Psoas muscle (tissue), 8 donors: ENCODE data around the gene EYS. TPM values are rescaled to one million over a fixed set of nuclear protein-coding genes. Genes with fewer than 3 reads are reported as not detected.

Experiments used
- ATAC-seq, 4 donors: fragments of 200-7000 bp; cut with Tn5 transposase; one replicate each; pipeline ENCODE4 v1.9.1; 2020; ENCODE audit warnings: moderate library complexity in 3 of 4, mild to moderate bottlenecking in 2 of 4
- DNase-seq, 2 donors: peaks; one replicate each; pipeline ENCODE4 v3.0.0-alpha.2; 2020
- H3K27ac ChIP-seq: fragments of 200-600 bp; one replicate; pipeline ENCODE4 v1.8.0; 2022
- H3K27me3 ChIP-seq, 3 donors: fragments of 200-600 bp in 1 of 3; one replicate each; pipeline versions ENCODE4 v1.6.1 to v1.8.0; 2013 to 2022; ENCODE audit warnings: low read length in 2 of 3, mild to moderate bottlenecking in 2 of 3, moderate library complexity in 1 of 3; ENCODE audit not compliant: insufficient read depth in 3 of 3
- H3K36me3 ChIP-seq, 2 donors: fragments of 200-600 bp in 1 of 2; one replicate each; pipeline versions ENCODE4 v1.6.1 to v1.8.0; 2013 to 2022; ENCODE audit warnings: low read depth in 1 of 2, mild to moderate bottlenecking in 1 of 2, moderate library complexity in 1 of 2; ENCODE audit not compliant: insufficient read depth in 1 of 2
- H3K4me1 ChIP-seq: fragments of 200-600 bp; one replicate; pipeline ENCODE4 v1.8.0; 2022
- H3K4me3 ChIP-seq: fragments of 200-600 bp; one replicate; pipeline ENCODE4 v1.8.0; 2022; ENCODE audit warnings: mild to moderate bottlenecking
- H3K9me3 ChIP-seq: fragments of 200-600 bp; one replicate; pipeline ENCODE4 v1.8.0; 2022
- CTCF ChIP-seq: fragments of 200-600 bp; IDR thresholded peaks from one replicate; pipeline ENCODE4 v1.8.0; 2022; ENCODE audit warnings: antibody characterized with exemption
- WGBS, 3 donors: extraction: QIAGEN DNeasy Blood & Tissue Kit; methylation state at CpG; one replicate each; pipeline versions ENCODE4 v1.1.6 to v1.1.7; 2013; 5-methylcytosine and 5-hydroxymethylcytosine counted together
- intact Hi-C, 2 donors: fragments of 100-400 bp; cut with DNase I; formaldehyde crosslinking; loops; one replicate each; pipeline versions ENCODE4 v1.11.0 to v1.14.2; 2022
- polyA plus RNA-seq, 3 donors: library from polyadenylated mRNA; stranded (reverse); fragments of 200-250 nt; gene quantifications; one replicate each; pipeline ENCODE4 v1.2.3, GENCODE V29; 2013
- total RNA-seq, 4 donors: library from RNA; stranded (reverse); fragmentation: NEBNext Ultra II Directional in 2 of 4; extraction: Animal tissue kit (Norgen Biotek cat#: 25700) in 2 of 4; gene quantifications; one replicate each; pipeline versions ENCODE4 v1.2.1 to v1.2.4, GENCODE V29; 2021 to 2023
- donor health status: healthy with polysubstance abuse.
- donor health status: DM: no; HTN: no; CAD: no; lungs with moderate emphysema.
- donor health status: Bipolar disorder and iron deficiency.
- donor health status: healthy.
- donor health status: DM: yes; HTN: yes; CAD: no.
- donor health status: DM: no; HTN: no; CAD: no.
- donor health status: DM: no; HTN: no; CAD: no.
- donor health status: DM: yes; HTN: yes; CAD: no.

Gene EYS
- total and polyA plus RNA-seq, 7 donors = under 0.01 TPM; not detected in 6

GRCh38 chr6:64516393-64516792 lies 1190.6 kb downstream of the EYS start:
- DNase-seq = no peak
- no peak for ATAC-seq
- 70 to 73% (median 71%) methylated on average over 1 of the region's 1 CpG for WGBS, 3 donors
- no peaks in the 10 kb centered on the region for H3K27me3 ChIP-seq
- H3K27ac ChIP-seq = no peak overlapping the region
- H3K9me3 ChIP-seq = no peaks in the 10 kb centered on the region
- TF ChIP-seq CTCF = no peak
- no peak overlapping the region for H3K4me3 ChIP-seq
- intact Hi-C loops = no loop called here
- no peaks in the 10 kb centered on the region for H3K36me3 ChIP-seq
- H3K4me1 ChIP-seq = no peaks in the 10 kb centered on the region

GRCh38 chr6:64507661-64508060 lies 1199.4 kb downstream of the EYS start:
- no peak overlapping the region for H3K27ac ChIP-seq
- H3K4me3 ChIP-seq = no peak overlapping the region
- ATAC-seq (no peak), DNase-seq (no peak)
- H3K36me3 ChIP-seq = no peaks in the 10 kb centered on the region
- H3K9me3 ChIP-seq = no peaks in the 10 kb centered on the region
- no peak for TF ChIP-seq CTCF
- WGBS, 3 donors = 61 to 72% (median 67%) methylated on average over 3 of the region's 3 CpGs
- no peaks in the 10 kb centered on the region for H3K27me3 ChIP-seq
- no peaks in the 10 kb centered on the region for H3K4me1 ChIP-seq
- intact Hi-C loops = loop anchor here in 1 of 2 donors (5.0 kb wide), 1 partner anchor 200 kb away; no protein-coding TSS in a partner anchor

- no peak for ATAC-seq
- TF ChIP-seq CTCF = no peak
- Histone ChIP-seq H3K4me3 (no peak overlapping the region), H3K9me3 (no peaks in the 10 kb centered on the region), H3K4me1 (no peaks in the 10 kb centered on the region), H3K36me3 (no peaks in the 10 kb centered on the region), H3K27me3 (no peaks in the 10 kb centered on the region), H3K27ac (no peak overlapping the region)
- WGBS, 3 donors = 38 to 40% (median 39%) methylated on average over 4 of the region's 4 CpGs
- intact Hi-C loops = loop anchor here in 1 of 2 donors (5.0 kb wide), 1 partner anchor 202 kb away; no protein-coding TSS in a partner anchor
- DNase-seq = no peak
Measured at GRCh38 chr6:64505312-64505711, 1201.7 kb downstream of the EYS start.

GRCh38 chr6:64504503-64504902 lies 1202.5 kb downstream of the EYS start:
- Histone ChIP-seq H3K27ac (no peak overlapping the region), H3K9me3 (no peaks in the 10 kb centered on the region), H3K36me3 (no peaks in the 10 kb centered on the region), H3K27me3 (no peaks in the 10 kb centered on the region), H3K4me3 (no peak overlapping the region), H3K4me1 (no peaks in the 10 kb centered on the region)
- no peak for ATAC-seq
- TF ChIP-seq CTCF = no peak
- DNase-seq = no peak
- WGBS, 3 donors = 67 to 75% (median 71%) methylated on average over 2 of the region's 2 CpGs
- intact Hi-C loops = no loop called here

- Histone ChIP-seq H3K9me3 (no peaks in the 10 kb centered on the region), H3K4me1 (no peaks in the 10 kb centered on the region), H3K27me3 (no peaks in the 10 kb centered on the region), H3K27ac (no peak overlapping the region), H3K4me3 (no peak overlapping the region), H3K36me3 (no peaks in the 10 kb centered on the region)
- DNase-seq (no peak), ATAC-seq (no peak)
- TF ChIP-seq CTCF = no peak
- intact Hi-C loops = no loop called here
- WGBS, 3 donors = 47 to 52% (median 48%) methylated on average over 2 of the region's 2 CpGs
Measured at GRCh38 chr6:64502801-64503200, 1204.2 kb downstream of the EYS start.
